ENCODE measurements around the gene ATP1B1.
"Not testable (repeated sequence)": the region's sequence is repeated elsewhere in the genome, so short reads cannot be mapped to it uniquely, and the experiment has no call there.

Gene ATP1B1

DNA sequence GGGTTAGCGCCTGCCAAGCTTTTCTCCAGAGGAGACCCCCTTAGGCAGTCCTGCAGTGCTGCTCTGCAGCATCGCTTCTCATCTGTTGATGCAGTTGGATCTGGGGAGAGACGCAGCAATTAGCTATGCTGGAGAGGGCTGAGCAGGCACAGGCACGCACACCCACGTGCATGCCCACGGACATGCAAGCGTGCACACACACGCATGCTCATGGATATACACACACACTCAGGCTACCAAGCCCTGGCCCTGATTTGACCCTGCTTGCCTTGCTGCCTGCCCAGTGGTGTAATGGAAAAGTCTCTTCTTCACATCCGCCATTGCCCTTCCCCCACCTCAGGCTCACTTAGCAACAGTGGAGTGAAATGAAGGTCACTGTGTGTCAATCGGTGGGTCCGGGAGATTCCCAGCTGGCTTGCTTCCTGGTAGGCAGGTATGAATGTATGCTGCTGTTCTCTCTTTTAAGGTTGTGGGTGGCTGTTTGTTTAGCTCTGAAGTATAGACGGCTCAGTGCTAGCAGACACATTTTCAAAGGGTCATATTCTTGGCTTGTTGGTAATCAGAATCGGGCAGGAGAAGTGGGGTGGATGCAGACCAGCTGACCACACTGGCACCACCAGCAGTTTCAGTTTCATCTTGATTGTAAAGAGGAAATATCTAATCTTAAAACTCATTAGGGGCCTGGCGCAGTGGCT lies 9.5 kb downstream of the ATP1B1 start:
- DNase-seq (ENCODE audit: low read depth in 2 of 2) = no peak

DNA sequence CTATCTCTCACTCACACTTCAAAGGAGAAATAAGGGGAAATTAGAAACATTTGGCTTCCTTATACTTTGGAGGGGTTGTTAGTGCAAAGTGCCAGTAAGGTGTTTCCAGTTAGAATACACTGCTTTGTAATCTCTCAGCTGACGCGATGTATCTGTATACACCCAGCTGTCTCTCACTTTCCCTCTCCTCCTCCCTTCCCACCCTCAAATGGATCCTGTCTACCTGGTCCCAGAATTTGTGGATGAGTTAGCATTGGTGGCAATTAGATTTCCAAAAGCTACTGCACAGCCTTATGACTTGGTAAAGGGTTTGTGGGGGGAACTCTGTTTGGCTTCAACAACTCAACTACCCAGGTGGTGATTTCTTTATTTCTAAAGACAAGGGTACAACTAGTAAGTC lies 10.5 kb downstream of the ATP1B1 start:
- DNase-seq (ENCODE audit: low read depth in 2 of 2) = no peak

DNA sequence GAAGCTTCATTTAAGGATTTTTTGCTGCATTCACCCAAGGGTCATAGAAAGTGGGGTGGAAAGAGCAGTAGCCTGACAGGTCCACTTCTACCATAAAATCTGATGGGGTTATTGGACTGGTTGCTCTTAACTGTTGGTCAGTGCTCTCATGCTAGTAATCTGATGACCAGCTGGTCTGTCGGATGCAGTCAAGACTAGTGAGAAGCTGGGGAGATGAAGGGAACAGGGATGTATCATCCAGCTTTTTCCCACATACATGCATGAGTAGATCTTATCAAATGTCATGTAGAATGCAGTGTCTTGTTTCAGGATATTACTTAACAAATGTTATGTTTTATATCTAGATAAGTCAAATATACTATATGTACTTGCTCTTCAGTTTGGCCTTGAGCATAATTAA lies 11.1 kb downstream of the ATP1B1 start:
- DNase-seq (ENCODE audit: low read depth in 2 of 2) = no peak

DNA sequence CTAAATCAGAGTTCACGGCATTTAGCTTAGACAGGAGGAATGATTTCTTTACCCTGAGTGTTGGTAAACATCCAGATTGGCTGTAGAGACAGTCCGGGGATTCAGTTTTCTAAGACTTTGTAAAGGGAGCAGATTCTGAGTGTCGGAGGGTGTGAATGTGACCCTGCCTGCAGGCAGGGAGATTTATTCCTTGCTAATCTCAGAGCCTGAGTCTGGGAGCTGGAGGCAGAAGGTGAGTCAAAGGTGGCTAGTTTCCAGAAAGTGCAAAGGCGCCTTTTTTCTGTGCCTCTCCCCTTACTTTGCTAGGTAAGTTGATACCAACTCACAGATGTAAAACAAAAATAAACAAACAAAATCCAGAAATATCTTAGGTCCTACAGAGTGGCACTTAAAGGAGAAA lies 11.7 kb downstream of the ATP1B1 start:
- DNase-seq (ENCODE audit: low read depth in 2 of 2) = no peak

DNA sequence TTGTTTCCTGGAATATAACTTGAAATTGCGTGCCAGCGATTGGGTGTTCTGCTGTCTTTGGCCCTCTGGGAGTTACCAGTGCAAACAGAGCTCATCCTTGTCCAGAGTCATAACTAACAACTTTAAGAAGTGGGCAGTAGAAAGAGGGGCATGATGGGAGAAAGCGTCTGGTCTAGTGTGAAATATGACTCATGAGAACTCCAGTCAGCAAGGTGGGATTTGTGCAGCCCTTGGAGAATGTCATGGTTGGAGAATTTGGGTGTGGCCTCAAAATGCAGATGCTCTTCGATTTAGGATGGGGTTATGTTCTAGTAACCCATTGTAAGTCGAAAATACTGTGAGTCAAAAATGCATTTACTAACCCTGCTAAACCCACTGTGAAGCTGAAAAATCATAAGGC lies 12.9 kb downstream of the ATP1B1 start:
- DNase-seq (ENCODE audit: low read depth in 2 of 2) = no peak

DNA sequence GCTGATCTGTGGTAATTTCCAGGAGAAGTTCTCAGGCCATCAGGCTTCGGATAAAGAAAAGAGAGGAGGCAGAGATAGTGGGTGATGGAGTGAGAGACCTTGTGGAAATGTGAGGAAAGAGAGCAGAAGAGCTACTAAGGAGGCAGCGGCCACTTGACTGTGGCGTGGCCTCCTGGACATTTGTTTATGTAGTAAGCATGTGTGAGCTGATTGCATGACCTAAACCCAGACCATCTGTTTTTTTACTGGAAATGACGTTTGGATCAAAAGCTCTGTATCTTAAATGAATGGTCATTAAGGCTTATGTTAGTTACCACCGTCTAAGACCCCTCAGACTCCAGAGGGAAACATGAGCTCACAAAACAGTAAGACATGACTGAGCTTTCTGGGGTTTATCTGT lies 13.6 kb downstream of the ATP1B1 start:
- no peak for DNase-seq (ENCODE audit: low read depth in 2 of 2)

DNA sequence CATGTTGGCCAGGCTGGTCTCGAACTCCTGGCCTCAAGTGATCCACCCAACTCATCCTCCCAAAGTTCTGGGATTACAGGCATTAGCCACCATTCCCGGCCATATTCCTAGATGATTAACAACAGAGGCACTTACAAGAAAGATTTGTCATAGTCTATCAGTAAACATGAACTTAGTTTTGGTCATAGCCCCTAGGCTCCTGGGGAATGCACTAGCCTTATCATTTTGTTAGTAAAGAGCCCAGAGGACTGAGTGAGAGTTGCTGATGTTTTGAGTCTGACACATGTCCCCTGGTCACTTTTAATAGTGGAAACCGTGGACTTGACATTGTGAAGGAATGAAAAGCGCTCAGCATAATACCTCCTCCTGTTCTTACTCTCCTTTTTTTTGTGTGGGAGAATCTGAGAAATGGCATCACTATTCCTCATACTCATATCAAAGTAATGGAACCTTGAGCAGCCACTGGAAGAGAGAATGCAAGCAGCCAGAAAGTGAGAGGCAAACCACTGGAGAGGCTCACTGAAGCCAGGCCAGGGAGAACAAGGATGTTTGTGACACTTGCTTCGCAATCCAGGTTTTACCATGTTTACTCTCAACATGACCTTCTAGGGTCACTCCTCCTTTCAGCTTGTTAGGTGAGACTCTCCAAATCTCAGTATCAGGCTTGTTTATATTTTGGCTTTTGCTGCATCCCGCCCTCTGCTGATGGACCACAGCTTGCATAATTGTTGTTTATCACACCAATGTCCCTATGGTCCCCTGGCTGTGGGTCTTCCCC lies 14.8 kb downstream of the ATP1B1 start:
- no peak for DNase-seq (ENCODE audit: low read depth in 2 of 2)

DNA sequence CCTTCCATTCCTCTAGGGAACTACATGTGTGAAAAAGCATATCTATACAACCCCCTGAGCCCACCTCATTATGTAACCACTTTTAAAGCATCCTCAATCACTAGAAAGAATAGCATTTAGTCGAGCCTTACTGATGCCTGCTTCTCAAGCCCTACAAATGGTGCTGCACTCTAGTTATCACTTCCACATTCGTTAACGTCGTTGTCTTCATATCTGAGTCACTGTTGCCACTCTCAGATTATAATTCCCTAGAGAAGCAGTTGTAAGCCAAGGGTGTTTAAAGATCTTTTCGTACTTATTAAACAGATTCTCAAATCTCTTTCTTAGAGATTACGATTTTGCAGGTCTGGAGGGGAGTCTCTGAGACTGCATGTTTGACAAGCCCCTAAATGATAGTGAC lies 16.5 kb downstream of the ATP1B1 start:
- DNase-seq (ENCODE audit: low read depth in 2 of 2) = no peak

DNA sequence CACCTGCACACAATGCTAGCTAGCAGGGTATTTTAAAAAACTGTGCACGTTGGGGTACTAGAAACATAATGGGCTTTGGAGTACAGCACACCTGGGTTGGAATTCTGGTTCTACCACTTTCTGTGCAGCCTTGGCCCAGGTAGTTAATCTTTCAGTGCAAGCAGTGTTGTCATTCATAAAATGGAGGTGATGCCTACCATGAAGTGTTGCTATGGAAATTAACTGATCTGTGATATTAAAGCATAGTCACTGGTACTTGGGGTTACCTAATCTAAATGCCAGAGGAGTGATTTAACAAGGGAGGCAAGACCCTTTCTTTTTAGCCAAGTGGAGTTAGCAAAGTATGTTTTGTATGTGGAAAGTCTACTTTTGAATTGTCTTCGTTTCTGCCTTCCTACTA lies 18.0 kb downstream of the ATP1B1 start:
- no peak for DNase-seq (ENCODE audit: low read depth in 2 of 2)

DNA sequence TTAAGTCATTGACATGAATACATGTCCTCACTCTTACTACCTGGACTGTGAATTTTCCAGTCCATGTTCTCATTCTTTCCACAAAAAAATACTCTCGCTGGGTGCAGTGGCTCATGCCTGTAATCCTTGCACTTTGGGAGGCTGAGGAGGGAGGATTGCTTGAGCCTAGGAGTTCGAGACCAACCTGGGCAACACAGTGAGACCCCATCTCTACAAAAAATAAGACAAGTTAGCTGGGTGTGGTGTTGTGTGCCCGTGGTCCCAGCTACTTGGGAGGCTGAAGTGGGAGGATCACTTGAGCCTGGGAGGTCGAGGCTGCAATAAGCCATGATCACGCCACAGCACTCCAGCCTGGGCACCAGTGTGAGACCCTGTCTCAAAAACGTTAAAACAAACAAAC lies 19.1 kb downstream of the ATP1B1 start:
- not testable (repeated sequence) for DNase-seq (ENCODE audit: low read depth in 2 of 2)

DNA sequence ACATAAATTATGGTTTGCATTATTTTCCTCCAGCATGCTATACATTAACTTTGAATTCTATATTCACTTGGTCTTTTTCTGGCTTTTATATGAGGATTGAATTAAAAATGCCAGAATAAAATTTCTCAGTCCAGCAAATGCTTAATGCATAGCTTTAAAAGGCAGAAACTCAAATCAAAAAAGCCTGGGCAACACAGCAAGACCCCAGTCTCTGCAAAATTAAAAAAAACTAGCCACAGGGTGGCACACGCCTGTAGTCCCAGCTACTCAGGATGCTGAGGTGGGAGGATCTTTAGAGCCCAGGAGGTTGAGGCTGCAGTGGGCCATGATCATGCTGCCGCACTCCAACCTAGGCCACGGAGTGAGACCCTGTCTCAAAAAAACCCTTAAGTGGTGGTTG lies 19.8 kb downstream of the ATP1B1 start:
- DNase-seq (ENCODE audit: low read depth in 2 of 2) = no peak

DNA sequence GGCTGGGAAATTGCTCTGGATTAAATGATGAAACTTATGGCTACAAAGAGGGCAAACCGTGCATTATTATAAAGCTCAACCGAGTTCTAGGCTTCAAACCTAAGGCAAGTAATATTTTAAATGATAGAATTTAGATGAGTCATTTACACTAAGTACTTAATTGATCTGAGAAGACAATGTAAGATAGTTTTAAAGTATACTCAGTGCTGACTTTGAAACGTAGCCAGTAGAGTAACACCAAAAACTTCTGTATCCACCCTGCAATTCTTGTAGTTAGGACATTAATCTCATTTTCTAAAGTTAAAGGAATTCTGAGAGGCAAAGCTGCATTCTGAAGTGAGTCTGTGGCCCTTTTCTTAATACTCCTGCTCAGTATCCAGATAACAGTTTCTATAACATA lies 20.8 kb downstream of the ATP1B1 start:
- DNase-seq (ENCODE audit: low read depth in 2 of 2) = no peak

DNA sequence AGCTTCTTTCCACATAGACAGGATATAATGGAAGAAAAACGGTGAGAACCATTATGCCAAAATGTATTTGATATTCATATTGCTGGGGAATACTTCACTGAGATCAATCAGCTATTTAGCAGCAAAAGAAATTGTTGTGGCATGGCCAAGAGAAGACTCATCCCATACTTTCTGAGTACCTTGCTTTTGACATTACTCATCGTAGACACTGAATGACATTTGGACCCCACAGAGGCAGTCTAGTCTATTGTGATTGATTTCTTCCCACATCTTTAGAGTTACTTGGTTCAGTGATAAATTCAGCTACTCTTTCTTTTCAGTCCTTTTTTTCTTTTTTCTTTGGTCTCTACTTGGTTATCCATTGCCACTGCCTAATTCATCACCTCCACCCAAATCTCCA lies 22.1 kb downstream of the ATP1B1 start:
- no peak for DNase-seq (ENCODE audit: low read depth in 2 of 2)

DNA sequence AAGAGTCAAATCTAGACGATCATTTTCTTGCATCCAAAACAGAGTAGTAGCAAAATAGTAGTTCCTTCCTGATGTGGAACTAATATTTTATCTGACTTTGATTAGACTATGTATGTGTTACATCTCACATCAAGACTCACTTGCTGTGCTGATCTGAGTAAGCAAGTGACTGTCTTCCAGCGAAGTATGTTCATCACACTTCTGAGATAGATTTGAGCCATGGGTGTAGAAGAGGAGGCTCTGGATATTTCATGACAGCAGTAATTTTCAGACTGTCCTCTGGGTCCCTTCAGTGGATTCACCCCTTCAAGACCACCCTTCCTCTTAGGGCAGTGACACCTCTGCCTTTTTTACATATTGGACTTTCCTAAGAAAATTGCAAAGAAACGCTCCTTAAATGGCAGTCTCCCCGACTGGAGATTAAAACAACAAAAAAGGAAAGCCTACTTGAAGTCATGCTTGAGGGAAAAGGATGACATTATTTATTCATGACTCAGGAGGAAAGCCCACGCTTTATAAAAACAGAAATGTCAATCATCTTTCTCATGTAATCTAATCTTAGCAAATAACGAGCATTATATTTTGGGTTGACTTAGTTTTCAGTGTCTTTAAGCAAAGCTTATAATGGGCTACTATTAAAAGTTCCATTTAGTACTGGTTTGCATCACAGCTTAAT lies 22.8 kb downstream of the ATP1B1 start:
- no peak for DNase-seq (ENCODE audit: low read depth in 2 of 2)

DNA sequence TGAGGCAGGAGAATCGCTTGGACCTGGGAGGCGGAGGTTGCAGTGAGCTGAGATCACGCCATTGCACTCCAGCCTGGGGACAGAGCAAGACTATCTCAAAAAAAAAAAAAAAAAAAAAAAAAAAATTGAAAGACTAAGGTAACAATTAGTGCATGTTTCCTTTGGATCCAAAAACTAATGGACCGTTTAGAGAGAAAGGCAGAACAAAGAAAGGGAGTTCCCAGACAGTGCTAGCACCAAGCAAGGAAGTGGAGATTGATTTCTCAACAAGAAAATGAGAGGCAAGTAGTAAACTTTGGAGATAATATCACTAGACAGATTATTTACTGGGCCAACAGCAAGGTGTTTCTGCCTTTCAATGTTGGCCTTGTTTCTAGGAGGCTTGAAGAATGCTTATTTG lies 24.2 kb downstream of the ATP1B1 start:
- no peak for DNase-seq (ENCODE audit: low read depth in 2 of 2)

DNA sequence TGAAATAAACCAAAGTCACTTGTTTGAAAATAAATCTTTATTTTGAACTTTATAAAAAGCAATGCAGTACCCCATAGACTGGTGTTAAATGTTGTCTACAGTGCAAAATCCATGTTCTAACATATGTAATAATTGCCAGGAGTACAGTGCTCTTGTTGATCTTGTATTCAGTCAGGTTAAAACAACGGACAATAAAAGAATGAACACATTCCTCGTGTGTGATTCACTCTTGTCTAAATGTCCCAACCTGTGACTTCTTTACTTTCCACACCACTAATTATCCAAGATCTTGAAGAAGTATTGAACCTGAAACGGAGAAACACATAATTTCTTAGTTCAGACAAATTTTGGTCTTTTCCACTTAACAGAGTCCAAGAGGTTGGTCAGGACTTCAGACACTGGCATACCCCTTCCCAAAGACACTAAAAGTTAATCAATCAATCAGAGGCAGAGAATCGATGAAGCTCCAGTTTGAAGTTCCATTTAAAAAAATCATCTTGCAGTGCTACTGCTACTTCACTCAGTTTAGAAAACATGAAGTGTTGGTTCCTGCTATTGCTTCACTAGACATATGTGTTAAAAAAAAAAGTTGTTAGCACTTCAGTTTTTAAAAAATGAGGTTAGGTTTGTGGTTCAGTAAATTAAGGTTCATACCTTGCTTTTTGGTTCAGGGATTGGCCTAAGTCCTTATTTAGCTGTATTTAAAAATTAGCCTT lies 26.2 kb downstream of the ATP1B1 start:
- no peak for DNase-seq (ENCODE audit: low read depth in 2 of 2)

DNA sequence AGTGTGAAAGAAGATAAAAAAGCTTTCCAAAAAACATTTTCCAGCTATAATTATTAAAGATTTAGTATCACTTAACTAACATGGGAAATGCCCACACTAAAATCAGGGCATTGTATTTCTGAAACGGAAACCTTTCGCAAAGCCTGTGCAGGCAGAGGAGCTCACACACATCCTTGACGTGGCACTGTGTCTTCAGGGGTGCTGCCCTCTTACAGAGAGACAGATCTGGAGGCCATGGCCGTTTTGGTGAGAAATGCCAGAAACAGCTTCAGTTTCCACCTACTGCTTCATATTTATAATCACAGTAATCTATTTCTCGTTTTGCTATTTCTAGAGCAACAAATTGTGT lies 26.7 kb downstream of the ATP1B1 start:
- DNase-seq (ENCODE audit: low read depth in 2 of 2) = no peak

DNA sequence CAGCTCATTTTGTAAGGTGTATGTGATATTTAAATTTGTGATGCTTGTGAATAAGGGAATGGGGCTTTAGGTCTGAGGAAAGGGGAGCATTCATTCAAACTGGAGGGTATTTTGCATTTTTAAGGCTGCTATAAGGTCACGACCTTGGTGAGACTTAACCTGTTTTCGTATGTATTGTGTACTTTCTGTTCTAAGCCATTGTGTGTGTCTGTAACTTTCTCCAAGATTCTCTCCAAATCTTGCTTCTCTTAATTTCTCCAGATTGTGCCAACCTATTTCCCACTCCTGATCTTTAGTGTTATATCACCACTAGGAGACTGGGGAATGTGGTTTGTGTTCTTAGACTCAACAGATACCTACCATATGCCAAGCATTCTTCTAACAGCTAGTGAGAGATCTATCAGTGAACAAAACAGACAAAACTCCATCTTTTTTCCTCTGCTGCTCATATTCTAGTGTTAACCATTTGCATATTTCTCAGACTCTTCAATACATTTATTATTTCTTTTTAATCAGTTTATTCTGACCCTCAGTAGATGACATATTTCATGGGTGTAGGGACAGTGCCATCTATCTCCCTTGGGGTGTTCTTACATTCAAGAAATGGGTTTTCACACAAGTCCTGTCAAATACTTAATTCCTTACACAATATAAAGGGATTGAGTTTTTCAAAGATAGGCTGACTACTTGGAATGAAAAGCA lies 27.5 kb downstream of the ATP1B1 start:
- DNase-seq (ENCODE audit: low read depth in 2 of 2) = no peak

DNA sequence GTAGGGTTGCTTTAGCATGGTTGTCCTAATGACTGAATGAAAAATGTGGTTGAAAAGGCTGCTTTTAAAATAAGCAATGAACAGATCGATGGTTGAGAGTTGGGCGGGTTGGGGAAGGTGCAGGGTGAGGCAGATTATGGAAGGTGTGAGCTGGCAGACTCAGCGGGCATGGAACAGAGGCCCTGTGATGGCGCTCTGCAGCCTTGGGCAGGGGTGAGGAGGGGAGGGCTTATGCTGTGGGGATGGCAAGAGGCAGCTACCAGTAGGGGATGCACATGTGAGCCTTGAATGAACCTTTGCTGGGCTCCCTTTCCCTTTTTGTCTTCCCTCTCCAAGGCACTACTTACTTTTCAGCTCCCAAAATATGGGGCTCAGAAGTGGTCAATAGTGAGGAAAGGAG lies 30.9 kb downstream of the ATP1B1 start:
- no peak for DNase-seq (ENCODE audit: low read depth in 2 of 2)

DNA sequence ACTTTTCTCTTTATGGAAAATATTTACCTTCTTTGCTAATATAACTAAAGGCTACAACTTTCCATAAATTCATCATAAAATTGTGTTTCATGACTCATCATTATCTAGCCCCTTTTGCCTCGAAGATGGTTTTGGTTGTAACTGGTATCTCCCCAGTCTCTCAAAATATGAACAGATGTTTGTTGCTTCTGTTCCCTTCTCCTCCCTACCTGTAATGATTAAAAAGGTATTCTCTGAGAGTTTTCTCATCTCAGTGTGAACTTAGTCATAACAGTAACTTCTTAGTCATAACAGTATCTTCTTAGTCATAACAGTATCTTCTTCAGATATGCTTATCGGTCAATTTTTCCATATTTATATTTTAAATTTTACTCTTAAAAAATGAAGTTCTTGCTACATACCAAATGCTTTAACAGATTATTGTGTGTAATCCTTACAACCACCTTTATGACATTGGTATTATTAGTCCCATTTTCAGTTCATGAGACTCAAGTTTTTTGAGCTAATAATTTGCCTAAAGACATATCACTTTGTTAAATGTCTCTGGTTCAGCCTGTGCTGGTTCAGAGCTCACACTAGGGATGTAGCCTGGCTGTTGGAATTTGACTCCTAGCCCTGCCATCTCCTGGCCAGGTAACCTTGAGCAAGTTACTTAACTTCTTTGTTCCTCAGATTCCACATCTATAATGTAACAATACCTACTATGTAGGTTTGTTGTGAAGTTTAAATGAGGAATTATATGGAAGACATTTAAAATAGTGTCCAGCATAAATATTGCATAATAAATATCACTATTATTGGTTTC lies 32.6 kb downstream of the ATP1B1 start:
- DNase-seq (ENCODE audit: low read depth in 2 of 2) = no peak

DNA sequence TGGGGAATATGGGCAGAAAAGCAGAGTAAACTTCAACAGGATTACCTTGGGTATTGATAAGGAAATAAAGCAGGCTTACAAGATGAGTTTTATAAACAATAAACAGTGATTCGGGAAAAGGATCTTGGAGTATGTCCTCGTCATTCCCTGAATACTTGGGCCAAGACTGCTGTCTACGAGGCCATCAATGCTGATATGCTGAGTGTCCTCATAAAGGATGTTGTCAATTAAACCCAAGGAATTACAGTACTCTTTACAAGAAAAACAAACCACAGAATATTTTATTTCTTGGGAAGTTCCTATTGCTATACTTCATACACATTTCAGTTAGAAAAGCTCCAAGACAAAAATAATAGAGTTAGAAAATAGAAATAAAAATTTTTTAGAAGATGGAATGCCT lies 34.9 kb downstream of the ATP1B1 start:
- DNase-seq (ENCODE audit: low read depth in 2 of 2) = no peak

All from stimulated activated CD4-positive, alpha-beta T cell treated with anti-CD3 and anti-CD28 coated beads, Interleukin-15, amount 100 ng/mL, for 48 hours (primary cell).